ENCODE data around the gene KLF6. TPM values are rescaled to one million over a fixed set of nuclear protein-coding genes. Genes with fewer than 3 reads are reported as not detected.
A peak's percentile ranks its signal among the peaks of the same experiment; 100 is the strongest.

Gene KLF6
- total and polyA plus RNA-seq, 2 donors (not counting 1 experiment from before 2014, with no cell fraction given) = 175 to 921 TPM

GRCh38 chr10:3812141-3812540, 27.1 kb upstream of the KLF6 start:
- no peaks in the 10 kb centered on the region for H3K27me3 ChIP-seq (replicated peaks in 1 of 4; ENCODE audit: control extremely low read depth in 1 of 4, control insufficient read depth in 3 of 4, insufficient read depth in 4 of 4, low read length in 3 of 4)
- peak overlapping the region; percentile 62 for H2AFZ ChIP-seq (ENCODE audit: insufficient read depth, low read depth, low read length, poor library complexity, severe bottlenecking)
- no peak overlapping the region for H3K4me3 ChIP-seq (ENCODE audit: control extremely low read depth in 1 of 5, extremely low read depth in 1 of 5, insufficient read depth in 1 of 5, low read depth in 2 of 5, low read length in 4 of 5)
- ChIA-PET CTCF (interaction anchor here (0.6 to 0.7 kb wide), 2 partner anchors 37 to 151 kb away, joined by 3 to 5 read pairs; no protein-coding TSS in a partner anchor), POLR2A (interaction anchor here (1.1 to 3.4 kb wide), 2 partner anchors 27 to 63 kb away, joined by 3 to 32 read pairs; partner anchors contain the start of gene KLF6)
- H3K9ac ChIP-seq (ENCODE audit: low read length) = no peak overlapping the region
- peaks cover 23 to 25% of the 10 kb centered on the region in 2 donors for H3K4me1 ChIP-seq (ENCODE audit: control insufficient read depth in 2 of 2, insufficient read depth in 2 of 2, low read length in 2 of 2)
- intact Hi-C loops (cut with micrococcal nuclease) = no loop called here
- no peaks in the 10 kb centered on the region for H4K20me1 ChIP-seq (ENCODE audit: control insufficient read depth, insufficient read depth, low read length, poor library complexity, severe bottlenecking)
- no peaks in the 10 kb centered on the region for H3K36me3 ChIP-seq (replicated peaks in 1 of 2; ENCODE audit: control extremely low read depth in 1 of 2, control insufficient read depth in 1 of 2, extremely low read depth in 1 of 2, insufficient read depth in 2 of 2, low read length in 1 of 2)
- H3K4me2 ChIP-seq (replicated peaks; ENCODE audit: low read depth, low read length, poor library complexity, severe bottlenecking) = peak overlapping the region; percentile 66
- H3K79me2 ChIP-seq (ENCODE audit: control insufficient read depth, insufficient read depth, low read length) = no peaks in the 10 kb centered on the region
- ATAC-seq (ENCODE audit: low read depth) (no peak), DNase-seq (no peak)
- Mint-ChIP-seq H3K9me3 (ENCODE audit: insufficient read depth) (no peaks in the 10 kb centered on the region), H3K27ac (peak overlapping the region; percentile 90), H3K27me3 (no peaks in the 10 kb centered on the region), H3K4me1 (peaks cover 34% of the 10 kb centered on the region), H3K4me3 (peak overlapping the region; percentile 76)
- no peak overlapping the region for H3K27ac ChIP-seq (ENCODE audit: low read length in 2 of 2)
- H3K9me3 ChIP-seq (ENCODE audit: control extremely low read depth in 1 of 3, control insufficient read depth in 2 of 3, insufficient read depth in 1 of 3, low read length in 2 of 3) = no peaks in the 10 kb centered on the region
- 79% methylated on average over 3 of the region's 7 CpGs for WGBS (ENCODE audit: insufficient coverage)
- TF ChIP-seq CTCF (IDR thresholded peaks at IDR 0.05) = no peak
- TF ChIP-seq EZH2 (IDR thresholded peaks at IDR 0.05; ENCODE audit: borderline replicate concordance, insufficient read depth, low read depth, low read length, poor library complexity, severe bottlenecking) = no peak

- intact Hi-C loops (cut with micrococcal nuclease) = loop anchor here (1.0 kb wide), 1 partner anchor 18 kb away; no protein-coding TSS in a partner anchor
- ATAC-seq (ENCODE audit: low read depth) = peak; percentile 95
- DNase-seq = peak; percentile 75
- ChIA-PET CTCF (interaction anchor here (0.6 to 1.1 kb wide), 2 partner anchors 33 to 152 kb away, joined by 5 read pairs; no protein-coding TSS in a partner anchor), POLR2A (interaction anchor here (1.1 to 3.4 kb wide), 2 partner anchors 26 to 63 kb away, joined by 3 to 32 read pairs; partner anchors contain the start of gene KLF6)
- Histone ChIP-seq H3K36me3 (replicated peaks in 1 of 2; ENCODE audit: control extremely low read depth in 1 of 2, control insufficient read depth in 1 of 2, extremely low read depth in 1 of 2, insufficient read depth in 2 of 2, low read length in 1 of 2) (no peaks in the 10 kb centered on the region), H3K27ac (ENCODE audit: low read length in 2 of 2) (peak overlapping the region; percentile 63 to 66), H3K79me2 (ENCODE audit: control insufficient read depth, insufficient read depth, low read length) (no peaks in the 10 kb centered on the region), H3K4me2 (replicated peaks; ENCODE audit: low read depth, low read length, poor library complexity, severe bottlenecking) (peak overlapping the region; percentile 66), H3K4me3 (ENCODE audit: control extremely low read depth in 1 of 5, extremely low read depth in 1 of 5, insufficient read depth in 1 of 5, low read depth in 2 of 5, low read length in 4 of 5) (peak overlapping the region in 3 of 5 experiments; percentile 6 to 32 (median 18)), H3K9me3 (ENCODE audit: control extremely low read depth in 1 of 3, control insufficient read depth in 2 of 3, insufficient read depth in 1 of 3, low read length in 2 of 3) (no peaks in the 10 kb centered on the region), H3K27me3 (replicated peaks in 1 of 4; ENCODE audit: control extremely low read depth in 1 of 4, control insufficient read depth in 3 of 4, insufficient read depth in 4 of 4, low read length in 3 of 4) (no peaks in the 10 kb centered on the region), H3K9ac (ENCODE audit: low read length) (peak overlapping the region; percentile 44), H2AFZ (ENCODE audit: insufficient read depth, low read depth, low read length, poor library complexity, severe bottlenecking) (peak overlapping the region; percentile 62), H3K4me1 (ENCODE audit: control insufficient read depth in 2 of 2, insufficient read depth in 2 of 2, low read length in 2 of 2) (peaks cover 28 to 33% of the 10 kb centered on the region in 2 donors), H4K20me1 (ENCODE audit: control insufficient read depth, insufficient read depth, low read length, poor library complexity, severe bottlenecking) (no peaks in the 10 kb centered on the region)
- Mint-ChIP-seq H3K27me3 (no peaks in the 10 kb centered on the region), H3K9me3 (ENCODE audit: insufficient read depth) (no peaks in the 10 kb centered on the region), H3K27ac (peak overlapping the region; percentile 90), H3K4me1 (peaks cover 41% of the 10 kb centered on the region), H3K4me3 (peak overlapping the region; percentile 76)
- TF ChIP-seq EZH2 (IDR thresholded peaks at IDR 0.05; ENCODE audit: borderline replicate concordance, insufficient read depth, low read depth, low read length, poor library complexity, severe bottlenecking) (no peak), CTCF (IDR thresholded peaks at IDR 0.05) (no peak)
- 25% methylated on average over 5 of the region's 7 CpGs for WGBS (ENCODE audit: insufficient coverage)
Measured at GRCh38 chr10:3811291-3811870, 26.4 kb upstream of the KLF6 start.
